GM23338 (cell line): ENCODE measurements around the gene PHYHD1.

Experiments
- CREB1 ChIP-seq: fragments of 250-450 bp; sonication (Bioruptor Pico); IDR thresholded peaks from 2 replicates; pipeline ENCODE4 v1.5.0; 2020; ENCODE audit warnings: low read depth, mild to moderate bottlenecking, moderate library complexity
- EZH2 ChIP-seq: fragments of 200-600 bp; sonication (generic); IDR thresholded peaks from one replicate; pipeline ENCODE4 v1.8.0; 2017; ENCODE audit warnings: antibody characterized with exemption, mild to moderate bottlenecking, low read depth; ENCODE audit not compliant: unreplicated experiment
- EZH2phosphoT487 ChIP-seq: fragments of 200-600 bp; sonication (generic); IDR thresholded peaks from one replicate; pipeline ENCODE4 v1.8.1; 2018; ENCODE audit warnings: antibody characterized with exemption; ENCODE audit not compliant: unreplicated experiment
- JUNB ChIP-seq: IDR thresholded peaks from one replicate; pipeline ENCODE4 v1.6.1; 2016; ENCODE audit warnings: antibody characterized with exemption; ENCODE audit not compliant: unreplicated experiment
- POLR2AphosphoS5 ChIP-seq: IDR thresholded peaks from 2 replicates; pipeline ENCODE4 v1.6.1; 2016; ENCODE audit warnings: antibody characterized with exemption, low read depth
- REST ChIP-seq: IDR thresholded peaks from one replicate; pipeline ENCODE4 v1.6.1; 2018; ENCODE audit warnings: antibody characterized with exemption; ENCODE audit not compliant: unreplicated experiment
- STAT1 ChIP-seq: IDR thresholded peaks from one replicate; pipeline ENCODE4 v1.6.1; 2016; ENCODE audit warnings: antibody characterized with exemption; ENCODE audit not compliant: unreplicated experiment
- ZNF114 ChIP-seq: fragments of 250-450 bp; sonication (Bioruptor Pico); IDR thresholded peaks from 2 replicates; pipeline ENCODE4 v1.5.0; 2020; ENCODE audit warnings: mild to moderate bottlenecking, moderate library complexity
- TF ChIP-seq, protein P1 (sequence below), 2 experiments: fragments of 200-600 bp in 1 of 2; sonication (generic) in 1 of 2; conservative IDR thresholded peaks; 2 replicates each; pipeline versions ENCODE4 v1.5.1 to v1.6.1; 2016 to 2017; ENCODE audit warnings: antibody characterized with exemption in 2 of 2, low read depth in 2 of 2, mild to moderate bottlenecking in 2 of 2, moderate library complexity in 1 of 2

GRCh38 chr9:128918921-128919320 is 1.9 kb upstream of the PHYHD1 start:
- no peak for TF ChIP-seq POLR2AphosphoS5
- no peak for TF ChIP-seq JUNB
- no peak for TF ChIP-seq EZH2phosphoT487
- TF ChIP-seq, protein P1, sequence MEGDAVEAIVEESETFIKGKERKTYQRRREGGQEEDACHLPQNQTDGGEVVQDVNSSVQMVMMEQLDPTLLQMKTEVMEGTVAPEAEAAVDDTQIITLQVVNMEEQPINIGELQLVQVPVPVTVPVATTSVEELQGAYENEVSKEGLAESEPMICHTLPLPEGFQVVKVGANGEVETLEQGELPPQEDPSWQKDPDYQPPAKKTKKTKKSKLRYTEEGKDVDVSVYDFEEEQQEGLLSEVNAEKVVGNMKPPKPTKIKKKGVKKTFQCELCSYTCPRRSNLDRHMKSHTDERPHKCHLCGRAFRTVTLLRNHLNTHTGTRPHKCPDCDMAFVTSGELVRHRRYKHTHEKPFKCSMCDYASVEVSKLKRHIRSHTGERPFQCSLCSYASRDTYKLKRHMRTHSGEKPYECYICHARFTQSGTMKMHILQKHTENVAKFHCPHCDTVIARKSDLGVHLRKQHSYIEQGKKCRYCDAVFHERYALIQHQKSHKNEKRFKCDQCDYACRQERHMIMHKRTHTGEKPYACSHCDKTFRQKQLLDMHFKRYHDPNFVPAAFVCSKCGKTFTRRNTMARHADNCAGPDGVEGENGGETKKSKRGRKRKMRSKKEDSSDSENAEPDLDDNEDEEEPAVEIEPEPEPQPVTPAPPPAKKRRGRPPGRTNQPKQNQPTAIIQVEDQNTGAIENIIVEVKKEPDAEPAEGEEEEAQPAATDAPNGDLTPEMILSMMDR (conservative IDR thresholded peaks at IDR 0.05; ENCODE audit: low read depth in 2 of 2) = no peak
- no peak for TF ChIP-seq EZH2
- TF ChIP-seq REST = no peak
- TF ChIP-seq STAT1 = no peak
- TF ChIP-seq CREB1 (CRISPR knock-in tag) = no peak
- TF ChIP-seq ZNF114 (CRISPR knock-in tag) = no peak
